Measurements from ENCODE around the gene CFTR.

DNA sequence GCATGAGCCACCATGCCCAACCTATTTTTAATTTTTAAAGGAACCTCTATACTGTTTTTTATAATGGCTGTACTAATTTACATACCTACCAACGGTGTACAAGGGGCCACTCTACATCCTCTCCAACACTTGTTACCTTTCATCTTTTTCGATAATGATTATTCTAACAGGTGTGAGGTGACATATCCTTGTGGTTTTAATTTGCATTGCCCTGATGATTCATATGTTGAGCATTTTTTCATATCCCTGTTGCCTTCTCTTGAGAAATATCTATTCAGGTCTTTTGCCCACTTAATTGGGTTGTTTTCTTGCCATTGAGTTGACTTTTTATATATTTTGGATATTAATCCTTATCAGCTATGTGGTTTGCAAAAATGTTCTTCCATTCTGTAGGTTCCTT, 226.4 kb downstream of the CFTR start:
- TF ChIP-seq REPIN1 (tag by site-specific recombination; IDR thresholded peaks at IDR 0.05; ENCODE audit: low read depth), result no peak
- TF ChIP-seq, protein P1, sequence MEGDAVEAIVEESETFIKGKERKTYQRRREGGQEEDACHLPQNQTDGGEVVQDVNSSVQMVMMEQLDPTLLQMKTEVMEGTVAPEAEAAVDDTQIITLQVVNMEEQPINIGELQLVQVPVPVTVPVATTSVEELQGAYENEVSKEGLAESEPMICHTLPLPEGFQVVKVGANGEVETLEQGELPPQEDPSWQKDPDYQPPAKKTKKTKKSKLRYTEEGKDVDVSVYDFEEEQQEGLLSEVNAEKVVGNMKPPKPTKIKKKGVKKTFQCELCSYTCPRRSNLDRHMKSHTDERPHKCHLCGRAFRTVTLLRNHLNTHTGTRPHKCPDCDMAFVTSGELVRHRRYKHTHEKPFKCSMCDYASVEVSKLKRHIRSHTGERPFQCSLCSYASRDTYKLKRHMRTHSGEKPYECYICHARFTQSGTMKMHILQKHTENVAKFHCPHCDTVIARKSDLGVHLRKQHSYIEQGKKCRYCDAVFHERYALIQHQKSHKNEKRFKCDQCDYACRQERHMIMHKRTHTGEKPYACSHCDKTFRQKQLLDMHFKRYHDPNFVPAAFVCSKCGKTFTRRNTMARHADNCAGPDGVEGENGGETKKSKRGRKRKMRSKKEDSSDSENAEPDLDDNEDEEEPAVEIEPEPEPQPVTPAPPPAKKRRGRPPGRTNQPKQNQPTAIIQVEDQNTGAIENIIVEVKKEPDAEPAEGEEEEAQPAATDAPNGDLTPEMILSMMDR (tag by site-specific recombination; IDR thresholded peaks at IDR 0.05), result no peak
- TF ChIP-seq BCL11A (tag by site-specific recombination; IDR thresholded peaks at IDR 0.05; ENCODE audit: low read depth), result no peak
